Activated gamma-delta T cell treated with Interleukin-2 at 50 U/mL for 16 hours (primary cell): ENCODE results near the gene RASGRP4.
"Not testable (repeated sequence)": the region's sequence is repeated elsewhere in the genome, so short reads cannot be mapped to it uniquely, and the experiment has no call there.

ENCODE experiments used
- DNase-seq: peaks from one replicate; pipeline ENCODE4 v3.0.0-alpha.2; 2020

The RASGRP4 gene

GRCh38 chr19:38367041-38367440, 59.0 kb downstream of the RASGRP4 start:
- no peak for DNase-seq

GRCh38 chr19:38362946-38363688, 62.9 kb downstream of the RASGRP4 start:
- DNase-seq: not testable (repeated sequence)

- DNase-seq: peak; percentile 55
Measured at GRCh38 chr19:38362076-38362945, 63.7 kb downstream of the RASGRP4 start.

- peak; percentile 46 for DNase-seq
Measured at GRCh38 chr19:38361633-38362075, 64.4 kb downstream of the RASGRP4 start.

GRCh38 chr19:38360839-38361631, 65.0 kb downstream of the RASGRP4 start:
- DNase-seq: no peak

GRCh38 chr19:38360351-38360750, 65.7 kb downstream of the RASGRP4 start:
- DNase-seq: no peak

- no peak for DNase-seq
Measured at GRCh38 chr19:38359242-38360021, 66.6 kb downstream of the RASGRP4 start.
